HG02588 (cell line): ENCODE measurements around the gene PPP6R1.

Experiments used
- ATAC-seq: cut with Tn5 transposase; IDR thresholded peaks from one replicate; pipeline ENCODE4 v1.9.1; 2021; ENCODE audit warnings: mild to moderate bottlenecking, moderate library complexity; ENCODE audit not compliant: unreplicated experiment

PPP6R1 gene

GRCh38 chr19:55186080-55186479, 72.7 kb downstream of the PPP6R1 start:
- ATAC-seq: no peak

DNA sequence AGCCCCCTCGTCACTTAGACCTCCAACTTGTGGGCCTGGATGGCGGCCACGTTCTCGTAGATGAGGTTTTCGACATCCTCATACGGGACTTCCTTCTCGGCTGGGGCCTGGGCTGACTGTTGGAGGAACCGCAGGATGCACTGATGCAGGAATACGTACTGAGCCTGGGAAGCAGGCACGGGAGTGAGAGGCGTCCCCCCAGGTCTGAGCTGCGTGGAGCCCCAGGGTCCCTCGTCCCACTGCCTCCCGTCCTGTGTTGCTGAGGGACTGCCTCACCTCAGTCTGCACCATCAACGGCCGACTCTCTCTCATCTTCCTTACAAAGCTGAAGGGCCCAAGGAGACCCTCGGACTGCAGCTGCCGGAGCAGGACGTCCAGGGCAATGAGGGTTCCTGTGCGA, 77.1 kb downstream of the PPP6R1 start:
- no peak for ATAC-seq
